Astrocyte (in vitro differentiated cells and primary cell): ENCODE results near the gene CALCR.

Experiments
- EZH2 ChIP-seq: IDR thresholded peaks from 2 replicates; pipeline ENCODE4 v1.6.1; 2012; ENCODE audit warnings: mild to moderate bottlenecking, low read length, inconsistent platforms; ENCODE audit not compliant: insufficient read depth
- TF ChIP-seq, protein P1 (sequence below): IDR thresholded peaks from 2 replicates; pipeline ENCODE4 v1.5.1; 2011; ENCODE audit warnings: low read depth, mild to moderate bottlenecking, inconsistent platforms, low read length, moderate library complexity; ENCODE audit not compliant: insufficient read depth

DNA sequence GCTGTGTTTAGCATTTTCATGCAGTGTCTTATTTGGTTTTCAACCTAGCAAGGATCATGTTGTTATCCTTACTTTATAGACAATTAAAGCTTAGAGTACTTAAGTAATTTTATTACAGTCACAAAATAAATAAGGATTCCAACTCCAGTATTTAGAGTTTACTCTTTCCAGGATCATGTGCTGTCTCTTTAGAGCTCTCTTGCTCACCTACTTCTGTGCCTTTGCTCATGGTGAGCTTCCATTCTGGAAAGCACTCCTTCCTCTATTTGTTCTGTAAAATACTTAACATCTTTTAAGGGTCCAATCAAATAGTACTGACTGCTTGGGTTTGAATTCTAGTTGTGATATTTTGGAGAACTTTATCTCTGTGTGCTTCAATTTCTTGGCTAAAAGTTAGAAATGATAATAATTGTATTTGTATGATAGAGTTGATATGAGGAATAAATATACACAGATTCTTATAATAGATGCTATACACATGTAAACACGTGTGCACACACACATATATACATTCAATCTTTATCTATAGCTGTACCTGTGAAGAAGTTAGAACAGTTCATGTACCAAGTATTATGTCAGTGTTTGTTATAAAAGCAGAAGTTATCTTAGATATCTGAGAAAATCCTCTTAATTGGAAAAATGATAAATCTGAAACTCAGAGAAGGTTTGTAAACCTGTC lies 18.2 kb upstream of the CALCR start:
- no peak for TF ChIP-seq EZH2
- TF ChIP-seq, protein P1, sequence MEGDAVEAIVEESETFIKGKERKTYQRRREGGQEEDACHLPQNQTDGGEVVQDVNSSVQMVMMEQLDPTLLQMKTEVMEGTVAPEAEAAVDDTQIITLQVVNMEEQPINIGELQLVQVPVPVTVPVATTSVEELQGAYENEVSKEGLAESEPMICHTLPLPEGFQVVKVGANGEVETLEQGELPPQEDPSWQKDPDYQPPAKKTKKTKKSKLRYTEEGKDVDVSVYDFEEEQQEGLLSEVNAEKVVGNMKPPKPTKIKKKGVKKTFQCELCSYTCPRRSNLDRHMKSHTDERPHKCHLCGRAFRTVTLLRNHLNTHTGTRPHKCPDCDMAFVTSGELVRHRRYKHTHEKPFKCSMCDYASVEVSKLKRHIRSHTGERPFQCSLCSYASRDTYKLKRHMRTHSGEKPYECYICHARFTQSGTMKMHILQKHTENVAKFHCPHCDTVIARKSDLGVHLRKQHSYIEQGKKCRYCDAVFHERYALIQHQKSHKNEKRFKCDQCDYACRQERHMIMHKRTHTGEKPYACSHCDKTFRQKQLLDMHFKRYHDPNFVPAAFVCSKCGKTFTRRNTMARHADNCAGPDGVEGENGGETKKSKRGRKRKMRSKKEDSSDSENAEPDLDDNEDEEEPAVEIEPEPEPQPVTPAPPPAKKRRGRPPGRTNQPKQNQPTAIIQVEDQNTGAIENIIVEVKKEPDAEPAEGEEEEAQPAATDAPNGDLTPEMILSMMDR = no peak
